NK-92 treated with Interleukin-12 subunit alpha and Interleukin-12 subunit beta, amount 100 ng/mL, for 24 hours (cell line): ENCODE results near the gene IFNLR1.

ENCODE experiments used
- DNase-seq: peaks from one replicate; lab custom pipeline; 2025; lab: John Stamatoyannopoulos, UW

Gene IFNLR1

DNA sequence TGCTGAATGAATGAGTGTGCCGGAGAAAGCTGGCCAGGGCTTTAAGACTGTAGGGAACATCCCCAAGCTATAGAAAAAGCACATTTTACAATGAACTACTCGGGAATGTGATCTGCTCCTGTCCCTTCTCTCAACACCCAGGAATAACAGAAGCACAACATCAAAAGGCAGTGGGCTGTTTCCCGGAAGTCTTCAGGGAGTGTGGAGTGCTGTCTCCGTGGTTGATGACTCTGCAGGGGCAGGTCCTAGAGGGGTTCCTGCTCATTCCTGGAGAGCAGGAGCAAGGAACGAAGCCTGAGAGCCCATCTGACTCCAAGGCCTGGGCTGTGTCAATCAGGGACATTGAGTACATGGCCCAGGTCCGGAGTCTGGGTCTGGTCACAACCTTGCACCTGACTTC is 39.3 kb downstream of the IFNLR1 start:
- no peak for DNase-seq

DNA sequence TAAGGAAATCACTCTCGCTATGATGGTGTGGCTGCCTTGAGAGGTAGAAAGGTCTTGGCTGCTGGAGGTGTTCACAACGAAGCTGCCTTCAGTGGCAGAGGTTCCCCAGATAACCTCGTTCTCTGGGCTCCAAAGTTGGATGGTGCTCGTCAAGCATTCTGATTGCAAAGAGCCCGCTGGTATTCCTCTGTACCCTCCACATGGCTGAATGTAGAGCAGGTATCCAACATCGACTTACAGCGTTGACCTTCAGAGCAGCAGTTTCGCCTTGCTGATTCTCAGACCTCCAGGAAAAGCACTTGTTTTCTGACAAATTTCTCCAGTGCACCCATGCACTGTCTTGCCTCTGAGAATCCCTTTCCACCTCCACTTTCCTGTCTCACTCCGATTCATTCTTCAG is 39.9 kb downstream of the IFNLR1 start:
- no peak for DNase-seq

DNA sequence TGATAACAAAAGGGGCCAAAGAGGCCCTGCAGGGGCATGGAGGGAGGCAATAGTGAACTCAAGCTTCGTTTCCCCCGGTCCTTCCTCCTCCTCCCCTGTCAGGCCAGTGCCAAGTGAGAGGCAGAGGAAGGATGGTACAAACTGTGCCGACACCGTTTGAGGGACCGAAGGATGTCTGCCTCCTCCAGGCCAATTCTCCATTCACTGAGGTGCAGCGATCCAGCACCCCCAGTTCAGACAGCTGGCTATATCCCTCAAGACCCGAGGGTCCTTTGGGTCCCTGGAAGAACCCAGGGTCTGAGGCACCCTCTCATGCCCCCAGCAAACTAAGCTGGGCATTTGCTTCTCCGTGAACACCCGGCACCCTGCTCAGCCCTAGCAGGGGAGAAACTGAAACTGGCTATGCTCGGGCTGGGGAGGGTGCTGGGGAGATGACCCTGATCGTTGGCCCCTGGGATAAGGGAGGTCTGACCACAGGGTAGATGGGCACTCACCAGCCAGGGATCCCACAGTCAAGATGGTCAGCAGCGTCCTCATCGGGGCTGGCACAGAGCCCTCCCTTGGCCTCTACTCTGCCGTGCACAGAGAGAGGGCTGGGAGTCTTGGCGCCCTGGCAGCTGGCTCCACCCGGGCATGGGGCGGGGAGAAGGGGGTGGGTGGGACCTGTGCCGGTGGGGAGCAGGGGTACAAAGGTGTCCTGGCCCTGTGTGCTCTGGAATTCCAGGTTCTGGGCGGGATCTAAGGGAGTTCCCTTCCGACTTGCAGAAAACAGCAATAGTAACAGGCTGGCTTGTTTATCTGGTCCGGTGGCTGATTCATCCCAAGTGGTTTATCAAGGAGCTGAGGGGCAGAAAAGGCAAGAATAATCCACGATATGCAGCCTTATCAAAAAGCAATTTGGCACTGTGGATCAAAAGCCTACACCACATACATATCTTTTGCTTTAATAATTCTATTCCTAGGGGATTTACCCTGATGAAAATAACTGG is 44.2 kb downstream of the IFNLR1 start, which contains the start of gene IL22RA1:
Gene IL22RA1 (minus strand): TSS at position 595 of the 989 bp plus-strand sequence. CDS start 58 bp downstream, at position 537.
- no peak for DNase-seq

DNA sequence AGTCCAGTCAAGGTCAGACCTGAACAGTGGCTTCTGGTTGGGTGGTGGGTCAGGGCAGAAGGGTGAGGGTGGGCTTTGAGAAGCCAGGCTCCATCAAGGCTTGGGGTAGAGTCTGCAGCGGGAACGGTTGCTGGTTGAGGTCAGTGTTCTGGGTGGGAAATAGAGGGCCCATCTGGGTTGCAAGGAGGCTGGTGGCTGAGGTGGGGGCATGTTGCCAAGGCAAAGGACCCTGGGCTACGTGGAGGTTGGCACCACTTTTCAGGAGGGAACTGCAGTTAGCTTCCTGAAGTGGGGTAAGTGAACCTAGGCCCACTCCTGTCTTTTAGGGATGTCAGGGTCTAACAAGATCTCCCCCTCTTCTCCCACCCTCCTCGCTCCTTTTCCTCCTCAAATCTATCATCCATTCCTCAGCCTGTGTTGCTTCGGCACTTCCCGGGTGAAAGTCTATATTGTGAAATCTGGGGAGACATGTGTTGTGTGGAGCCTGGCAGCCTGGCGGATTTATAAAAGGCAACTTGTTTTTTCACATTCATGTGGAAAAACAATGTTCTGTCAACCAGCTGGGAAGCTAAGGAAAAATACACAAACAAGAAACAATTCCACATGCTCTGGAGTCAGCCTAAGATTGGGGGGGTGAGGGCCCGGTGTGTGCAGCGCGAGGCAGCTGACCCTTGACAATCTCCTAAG is 45.6 kb downstream of the IFNLR1 start:
- no peak for DNase-seq

DNA sequence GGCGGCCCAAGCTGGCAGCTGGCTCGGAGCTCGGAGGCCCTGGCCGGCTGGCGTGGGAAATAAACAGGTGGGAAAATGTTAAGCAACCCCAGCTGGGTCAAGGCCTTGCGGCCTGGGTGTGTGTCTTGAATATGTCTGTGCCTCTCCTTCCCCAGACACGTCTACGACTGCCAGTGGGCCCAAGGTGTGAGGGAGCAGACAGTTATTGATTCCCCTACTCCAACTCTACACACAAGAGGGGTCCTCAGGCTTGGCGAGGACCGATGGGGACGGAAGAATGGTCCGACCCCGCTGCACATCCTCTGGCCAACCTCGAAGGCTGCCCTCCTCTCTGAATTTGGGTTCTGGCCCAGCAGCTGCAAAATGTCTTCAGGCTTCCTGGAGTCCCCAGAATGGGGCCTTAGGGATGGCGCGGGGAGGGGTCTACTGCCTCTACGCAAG is 46.3 kb downstream of the IFNLR1 start:
- DNase-seq: no peak

DNA sequence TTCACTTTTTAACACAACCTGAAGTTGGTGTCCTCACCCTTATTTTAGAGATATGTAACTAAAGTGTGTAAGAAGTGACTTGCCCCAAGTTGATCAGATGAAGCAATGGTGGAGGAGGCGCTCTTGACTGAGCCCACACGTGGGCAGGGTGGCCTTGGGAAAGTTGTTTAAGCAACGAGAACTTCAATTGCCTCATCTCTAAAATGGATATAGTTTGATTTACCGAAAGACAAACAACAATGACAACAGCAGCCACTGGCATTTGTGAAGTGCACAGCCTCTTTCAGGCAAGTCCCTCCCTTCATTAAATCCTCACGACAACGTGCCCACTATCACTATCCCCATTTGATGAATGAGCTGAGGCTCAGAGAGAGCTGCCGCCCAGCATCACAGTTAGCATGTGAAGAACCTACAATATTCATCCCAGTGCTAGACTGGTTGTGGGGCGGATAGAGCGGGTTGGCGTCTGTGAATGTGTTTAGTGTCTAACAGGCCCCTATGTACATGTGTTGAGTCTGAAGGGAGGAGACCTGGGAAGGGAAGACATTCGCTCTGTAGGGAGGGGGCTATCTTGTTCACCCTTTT is 47.2 kb downstream of the IFNLR1 start:
- no peak for DNase-seq

DNA sequence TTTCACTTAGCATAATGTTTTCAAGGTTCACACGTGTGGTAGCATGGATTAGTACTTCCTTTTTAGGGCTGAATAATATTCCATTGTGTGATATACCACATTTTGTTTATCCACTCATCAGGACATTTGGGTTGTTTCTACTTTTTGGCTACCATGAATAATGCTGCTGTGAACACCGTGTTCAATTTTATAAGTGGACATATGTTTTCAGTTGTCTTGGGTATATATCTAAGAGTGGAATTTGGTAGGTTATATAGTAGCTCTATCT is 47.9 kb downstream of the IFNLR1 start:
- DNase-seq: no peak

DNA sequence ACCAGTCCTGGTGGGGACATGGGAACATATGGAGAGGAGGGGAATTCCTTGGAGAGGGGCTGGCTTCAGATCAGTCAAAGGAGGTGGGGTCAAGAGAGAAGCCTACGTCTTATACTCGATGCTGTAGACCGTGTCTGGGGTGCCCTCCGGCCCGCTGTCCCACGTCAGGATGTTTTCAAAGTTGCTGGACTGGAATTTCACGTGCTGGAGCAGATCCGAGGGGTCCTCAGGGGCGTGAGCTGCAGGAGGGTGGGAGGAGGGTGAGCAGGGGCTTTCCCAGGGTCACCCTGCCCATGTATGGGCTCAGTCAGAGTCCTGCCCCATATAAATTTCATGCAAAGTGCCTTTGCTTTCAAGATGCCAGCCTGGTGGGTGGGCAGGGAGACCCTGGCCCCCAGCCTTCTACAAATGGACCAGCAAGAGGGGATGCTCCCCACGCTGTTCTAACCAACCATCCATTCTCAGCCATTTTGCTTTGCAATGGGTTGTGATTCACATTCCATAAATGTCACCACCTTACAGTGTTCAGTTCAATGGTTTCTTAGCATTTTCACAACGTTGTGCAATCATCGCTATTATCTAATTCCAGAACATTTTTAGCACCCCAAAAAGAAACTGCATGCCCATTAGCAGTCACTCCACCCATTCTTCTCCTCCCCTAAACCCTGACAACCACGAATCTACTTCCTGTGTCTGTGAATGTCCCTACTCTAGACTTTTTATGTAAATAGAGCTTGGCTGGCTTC is 48.4 kb downstream of the IFNLR1 start:
- no peak for DNase-seq

DNA sequence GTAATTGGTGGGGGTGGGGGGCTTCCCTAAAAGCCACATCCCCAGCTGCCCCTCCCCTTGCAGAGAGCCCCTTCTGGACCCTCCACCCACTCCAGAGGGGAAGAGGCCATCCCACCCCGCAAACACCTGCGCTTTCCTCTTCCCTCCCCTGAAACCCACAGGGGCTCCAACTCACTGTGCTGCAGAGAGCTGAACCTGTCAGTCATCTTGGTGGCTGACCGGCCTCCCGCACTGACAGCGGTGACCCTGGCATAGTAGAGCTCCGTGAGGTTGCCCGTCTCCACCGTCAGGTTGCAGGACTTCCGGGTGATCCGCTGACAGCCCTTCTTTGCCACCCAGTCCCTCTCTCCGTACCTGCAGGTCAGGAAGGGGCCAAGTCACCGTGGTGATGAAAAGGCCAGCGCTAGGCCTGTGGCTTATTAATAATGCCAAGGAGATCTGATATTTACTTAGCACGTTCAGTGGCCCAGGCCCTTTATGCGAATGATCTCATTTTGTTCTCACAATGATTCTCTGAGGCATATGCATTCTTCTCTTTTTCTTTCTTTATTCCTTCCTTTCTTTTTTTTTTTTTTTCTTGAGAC is 50.0 kb downstream of the IFNLR1 start:
- no peak for DNase-seq

DNA sequence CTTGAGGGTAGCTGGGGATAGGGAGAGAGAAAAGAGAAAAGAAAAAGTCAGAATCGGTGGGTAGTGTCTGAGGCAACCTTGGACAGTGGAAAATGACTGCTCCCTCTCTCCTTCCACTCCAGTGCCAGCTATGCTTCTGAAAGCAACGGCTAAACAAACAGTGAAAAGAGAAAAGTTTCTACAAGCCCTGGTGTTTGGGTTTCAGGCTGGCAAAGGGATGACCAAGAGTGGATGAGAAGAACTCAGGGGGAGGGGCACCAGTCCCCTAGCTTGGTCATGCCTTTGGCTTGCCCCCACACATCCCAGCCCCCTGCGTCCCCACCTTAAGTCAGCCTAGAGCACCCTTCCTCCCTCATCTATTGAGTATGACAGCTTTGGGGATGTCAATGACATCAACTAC is 52.7 kb downstream of the IFNLR1 start:
- no peak for DNase-seq

DNA sequence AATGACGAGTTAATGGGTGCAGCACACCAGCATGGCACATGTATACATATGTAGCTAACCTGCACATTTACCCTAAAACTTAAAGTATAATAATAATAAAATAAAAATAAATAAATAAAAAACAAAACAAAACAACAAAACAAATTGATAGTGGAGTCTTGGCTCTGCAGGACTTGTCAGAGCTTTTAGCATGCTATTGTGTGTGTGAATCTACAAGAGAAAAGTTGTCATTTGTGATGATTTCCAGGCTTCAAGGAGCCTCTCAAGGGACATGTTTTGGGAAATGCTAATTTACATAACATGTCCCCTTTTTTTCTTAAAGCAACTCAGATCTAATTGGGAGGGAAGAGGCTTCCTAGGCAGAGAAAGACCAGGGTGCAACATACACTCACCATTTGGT is 53.3 kb downstream of the IFNLR1 start:
- no peak for DNase-seq

DNA sequence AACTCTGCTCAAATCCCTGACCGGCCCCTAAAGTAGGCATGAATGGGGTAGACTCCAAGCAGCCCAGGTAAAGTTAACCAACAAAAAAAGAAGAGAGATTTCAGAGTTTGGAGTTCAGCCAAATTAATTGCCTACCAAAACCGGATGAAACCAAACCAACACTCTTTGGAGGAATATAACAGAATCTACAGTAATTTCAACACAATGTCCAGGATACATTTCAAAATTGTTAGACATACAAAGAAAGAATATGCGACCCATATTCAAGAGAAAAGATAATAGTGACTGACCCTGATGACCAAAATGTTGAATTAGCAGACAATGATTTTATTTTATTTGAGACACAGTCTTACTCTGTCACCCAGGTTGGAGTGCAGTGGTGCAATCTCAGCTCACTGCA is 56.7 kb downstream of the IFNLR1 start:
- DNase-seq: no peak

DNA sequence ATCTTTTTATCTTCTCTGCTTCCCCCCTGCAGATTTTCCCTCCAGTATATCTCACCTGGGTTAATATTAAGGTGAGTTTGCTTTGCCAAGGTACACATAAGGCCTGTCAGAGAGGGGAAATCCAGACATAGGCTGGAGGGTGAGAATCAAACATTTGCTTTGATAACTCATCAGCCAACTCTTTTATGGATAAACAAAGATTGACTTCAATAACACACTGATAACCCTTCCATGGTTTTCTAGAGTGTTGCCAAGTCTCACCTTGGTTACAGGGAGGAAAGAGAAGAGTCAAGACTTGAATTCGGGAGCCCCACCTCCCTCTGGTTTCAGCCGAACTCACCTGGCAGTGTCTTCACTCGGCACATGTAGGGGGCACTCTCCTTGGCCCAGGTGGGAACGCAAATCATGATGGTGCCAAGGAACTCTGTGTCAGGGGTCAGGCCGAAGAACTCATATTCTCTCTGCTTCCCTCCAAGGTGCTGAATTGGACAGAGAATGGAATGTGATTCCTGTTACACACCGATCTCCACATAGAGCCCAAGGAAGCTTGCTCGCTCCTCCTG is 59.2 kb downstream of the IFNLR1 start:
- no peak for DNase-seq

DNA sequence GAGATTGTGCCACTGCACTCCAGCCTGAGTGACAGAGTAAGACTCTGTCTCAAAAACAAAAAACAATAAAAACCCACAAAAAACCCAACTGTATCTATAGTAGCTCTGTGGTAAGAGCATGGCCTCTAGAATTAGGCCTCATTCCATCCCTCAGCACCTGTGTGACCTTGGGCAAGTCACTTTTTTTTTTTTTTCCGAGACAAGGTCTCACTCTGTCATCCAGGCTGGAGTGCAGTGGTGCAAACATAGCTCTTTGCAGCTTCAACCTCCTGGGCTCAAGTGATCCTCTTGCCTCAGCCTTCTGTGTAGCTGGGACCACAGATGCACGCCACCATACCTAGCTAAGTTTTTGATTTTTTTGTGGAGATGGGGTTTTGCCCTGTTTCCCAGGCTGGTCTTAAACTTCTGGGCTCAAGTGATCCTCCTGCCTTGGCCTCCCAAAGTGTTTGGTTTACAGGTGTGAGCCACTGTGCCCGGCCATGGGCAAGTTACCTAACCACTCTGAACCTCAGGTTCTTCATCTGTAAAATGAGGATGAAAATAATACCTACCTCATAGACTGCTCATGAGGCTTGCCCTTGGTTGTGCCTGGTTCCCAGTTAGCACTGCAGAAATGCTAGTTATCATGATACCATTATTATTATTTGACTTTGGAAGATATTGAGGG is 59.8 kb downstream of the IFNLR1 start:
- DNase-seq: no peak

DNA sequence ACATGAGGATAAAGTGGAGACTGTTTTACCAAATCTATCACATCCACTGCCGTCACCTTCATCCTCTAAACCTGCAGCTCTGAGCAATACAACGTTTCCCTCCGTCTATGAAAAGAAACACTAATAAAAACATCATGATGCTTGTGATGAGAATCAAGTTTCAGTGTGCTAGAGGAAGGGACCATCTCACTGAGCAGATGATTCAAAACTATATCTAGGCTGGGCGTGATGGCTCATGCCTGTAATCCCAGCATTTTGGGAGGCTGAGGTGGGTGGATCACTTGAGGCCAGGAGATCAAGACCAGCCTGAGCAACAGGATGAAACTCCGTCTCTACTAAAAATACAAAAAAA is 60.4 kb downstream of the IFNLR1 start:
- DNase-seq: no peak

DNA sequence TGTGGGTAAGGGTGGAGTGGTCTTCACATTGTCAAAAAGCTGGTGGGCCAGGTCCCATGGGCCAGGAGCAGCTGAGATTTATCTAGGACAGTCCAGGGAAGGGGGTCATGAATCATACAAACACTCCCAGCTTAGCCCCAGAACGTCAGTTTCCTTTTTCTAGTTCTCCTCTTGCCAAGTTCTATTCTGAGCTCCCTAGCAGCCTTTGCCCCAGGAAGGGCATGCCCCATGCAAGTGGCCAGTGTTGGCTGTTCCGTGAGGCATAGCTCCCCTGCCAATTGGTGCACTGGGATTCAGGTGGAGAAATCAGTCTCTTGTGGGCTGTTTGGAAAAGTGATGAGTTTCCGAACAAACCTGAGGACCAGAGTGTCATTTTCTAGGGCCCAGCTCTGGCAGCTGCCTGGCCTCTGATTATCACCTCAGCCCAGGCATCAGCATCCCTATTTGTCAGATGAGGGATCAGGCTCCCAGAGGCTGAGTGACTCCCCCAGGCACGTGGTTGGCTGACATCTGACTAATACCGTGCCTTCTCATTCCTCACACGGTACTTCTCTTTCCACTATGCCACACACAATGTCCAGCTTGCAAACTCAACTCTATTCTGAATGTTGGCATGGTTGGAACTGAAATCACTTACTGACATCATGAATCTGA is 60.9 kb downstream of the IFNLR1 start:
- DNase-seq: no peak

DNA sequence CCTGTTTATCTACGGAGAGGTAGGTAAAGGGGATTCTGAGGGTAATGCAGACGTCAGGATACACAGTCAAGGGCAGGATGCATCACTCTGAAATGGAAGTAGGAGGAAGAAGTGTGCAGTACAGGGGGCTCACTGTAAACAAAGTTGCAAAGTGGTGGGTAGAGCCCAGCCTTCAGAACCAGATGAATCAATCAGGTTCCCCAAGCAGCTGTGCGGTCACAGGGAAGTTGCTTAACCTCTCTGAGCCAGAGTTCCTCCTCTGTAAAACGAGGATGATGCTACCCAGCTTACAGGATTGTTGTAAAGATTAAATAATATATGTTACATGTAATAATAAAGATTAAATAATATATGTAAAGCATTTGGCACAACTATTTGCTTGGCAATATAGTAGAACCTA is 61.6 kb downstream of the IFNLR1 start:
- no peak for DNase-seq

DNA sequence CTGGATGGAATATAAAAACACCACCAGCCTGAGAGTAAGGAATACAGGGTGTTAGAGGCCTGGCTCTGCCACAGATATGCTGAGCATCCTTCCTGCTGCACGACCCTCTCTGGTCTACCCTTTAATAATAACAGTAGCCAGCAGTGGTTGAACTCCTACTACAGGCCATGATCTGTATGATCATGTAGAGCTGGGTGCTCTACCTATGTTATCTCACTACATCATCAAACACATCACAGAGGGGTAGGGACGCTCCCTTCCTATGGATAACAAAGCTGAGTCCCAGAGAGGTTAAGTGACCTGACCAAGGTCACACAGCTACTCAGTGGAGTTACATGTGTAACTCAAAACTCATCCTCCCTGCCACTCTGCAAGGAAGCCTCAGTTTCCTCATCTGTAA is 62.1 kb downstream of the IFNLR1 start:
- no peak for DNase-seq

DNA sequence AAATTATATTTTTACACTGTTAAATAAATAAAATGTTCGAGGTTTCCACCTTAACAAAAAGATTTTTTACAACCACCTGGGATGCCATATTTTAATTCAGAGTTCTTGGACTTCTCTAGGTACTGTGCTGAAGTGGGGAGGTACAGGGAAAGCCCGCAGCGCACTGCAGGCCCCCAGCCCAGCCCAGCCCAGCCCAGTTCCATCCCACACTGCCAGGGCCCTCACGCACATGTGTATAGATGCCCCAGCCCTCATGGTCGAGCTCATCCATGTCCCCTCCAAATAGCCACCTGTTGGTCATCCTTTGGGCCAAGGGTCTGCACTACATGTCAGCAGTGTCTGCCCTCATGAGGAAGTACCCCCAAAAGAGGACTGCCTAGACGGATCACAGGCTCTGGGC is 63.5 kb downstream of the IFNLR1 start:
- DNase-seq: no peak

DNA sequence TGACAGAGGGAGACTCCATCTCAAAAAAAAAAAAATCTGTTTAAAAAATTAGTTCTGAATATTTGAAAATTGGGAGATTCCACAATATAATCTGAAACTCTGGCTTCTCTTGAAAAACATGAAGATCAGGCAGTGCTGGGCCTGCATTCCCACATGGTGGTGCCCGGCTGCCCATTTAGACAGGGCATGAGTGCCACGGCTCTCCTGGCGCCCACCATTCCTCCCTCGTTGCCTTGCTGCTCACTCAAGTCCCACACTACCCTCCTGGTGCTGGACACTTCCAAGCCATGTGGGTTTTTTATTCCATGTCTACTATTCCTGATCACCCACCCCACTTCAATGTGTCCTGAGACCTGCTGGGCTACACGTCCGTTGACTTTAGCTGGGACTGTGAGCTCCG is 64.3 kb downstream of the IFNLR1 start:
- DNase-seq: no peak

DNA sequence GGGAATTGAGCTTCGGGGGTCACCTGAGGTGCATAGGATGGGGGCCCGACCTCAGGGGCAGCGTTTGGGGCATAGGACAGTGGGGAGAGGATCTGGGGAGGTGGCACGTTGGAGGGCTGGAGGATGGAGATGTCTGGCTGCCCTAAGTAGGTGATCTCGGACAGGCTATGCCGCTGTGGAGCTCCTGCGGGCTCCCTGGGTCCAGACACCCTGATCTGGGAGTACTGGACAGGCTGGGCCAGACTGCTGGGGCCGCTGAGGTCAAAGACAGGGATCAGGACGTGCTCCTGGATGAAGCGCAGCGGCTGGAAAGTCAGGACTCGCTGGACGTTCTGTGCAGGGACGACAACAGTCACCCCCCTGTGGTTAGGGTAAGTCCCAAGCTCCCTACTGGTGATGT is 65.7 kb downstream of the IFNLR1 start:
- no peak for DNase-seq
